ENCODE data around the gene ACBD3. TPM values are rescaled to one million over a fixed set of nuclear protein-coding genes. Genes with fewer than 3 reads are reported as not detected.
A peak's percentile ranks its signal among the peaks of the same experiment; 100 is the strongest.

The ACBD3 gene
- total RNA-seq, 2 experiments from 2014 or later = 17.0 to 20.2 TPM

DNA sequence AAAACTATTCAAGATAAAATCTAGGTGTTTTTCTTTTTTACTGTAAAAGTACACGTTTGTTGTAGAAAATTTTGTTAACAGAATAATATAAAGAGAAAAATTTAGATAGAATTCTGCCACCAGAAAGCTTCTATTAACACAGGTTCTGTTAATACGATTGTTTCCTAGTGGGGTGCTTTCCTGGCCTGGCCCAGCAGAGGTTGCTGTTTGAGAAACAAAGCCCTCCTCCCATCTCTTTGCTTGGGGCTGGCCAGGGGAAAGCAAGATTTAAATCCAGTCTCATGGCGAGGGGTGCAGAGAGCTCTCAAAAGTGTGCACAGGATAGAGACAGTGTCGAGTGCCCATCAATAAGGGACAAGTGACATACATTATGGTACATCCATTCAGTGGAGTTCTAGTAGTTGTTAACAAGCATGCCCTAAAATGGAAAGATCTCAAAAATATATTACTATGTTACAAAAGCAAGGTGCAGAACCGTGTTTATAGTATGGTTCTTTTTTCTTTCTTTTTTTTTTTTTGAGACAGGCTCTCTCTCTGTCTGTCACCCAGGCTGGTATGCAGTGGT, 14.6 kb upstream of the ACBD3 start:
- Mint-ChIP-seq H3K4me3 (no peak overlapping the region), H3K9me3 (ENCODE audit: low read depth) (no peaks in the 10 kb centered on the region), H3K27me3 (peaks cover 2% of the 10 kb centered on the region), H3K4me1 (no peaks in the 10 kb centered on the region), H3K36me3 (ENCODE audit: low read depth) (no peaks in the 10 kb centered on the region), H3K27ac (no peak overlapping the region)
- intact Hi-C loops (cut with DNase I, micrococcal nuclease) = no loop called here
- DNase-seq = peak; percentile 31
- no peak for ATAC-seq
- POLR2A ChIA-PET = no interaction called here
- CTCF ChIA-PET = interaction anchor here (0.9 to 1.8 kb wide), 4 partner anchors 31 to 92 kb away, joined by 3 to 14 read pairs (median 3); no protein-coding TSS in a partner anchor

DNA sequence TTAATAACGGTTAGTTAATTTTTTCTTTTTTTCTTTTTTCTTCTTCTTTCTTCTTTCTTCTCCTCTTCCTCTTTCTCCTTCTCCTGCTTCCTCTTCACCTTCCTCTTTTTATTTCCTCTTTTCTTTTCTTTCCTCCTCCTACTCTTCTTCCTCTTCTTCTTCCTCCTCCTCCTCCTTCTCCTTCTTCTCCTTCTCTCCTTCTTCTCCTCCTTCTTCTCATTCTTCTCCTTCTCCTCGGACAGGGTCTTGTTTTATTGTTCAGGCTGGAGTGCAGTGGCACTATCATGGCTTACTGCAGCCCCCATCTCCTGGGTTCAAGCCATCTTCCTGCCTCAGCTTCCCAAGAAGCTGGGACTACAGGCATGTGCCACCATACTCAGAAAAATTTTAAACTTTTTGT, 13.4 kb upstream of the ACBD3 start:
- DNase-seq (no peak), ATAC-seq (no peak)
- H3K4me1 Mint-ChIP-seq = no peaks in the 10 kb centered on the region
- CTCF ChIA-PET = interaction anchor here (0.9 to 1.8 kb wide), 4 partner anchors 33 to 93 kb away, joined by 3 to 14 read pairs (median 3); no protein-coding TSS in a partner anchor
- H3K27me3 Mint-ChIP-seq = peaks cover 2% of the 10 kb centered on the region
- H3K27ac Mint-ChIP-seq = no peak overlapping the region
- H3K9me3 Mint-ChIP-seq (ENCODE audit: low read depth) = no peaks in the 10 kb centered on the region
- H3K4me3 Mint-ChIP-seq = no peak overlapping the region
- intact Hi-C loops (cut with DNase I, micrococcal nuclease) = loop anchor here in 1 of 2 experiments (10.0 kb wide), 1 partner anchor 725 kb away; no protein-coding TSS in a partner anchor
- H3K36me3 Mint-ChIP-seq (ENCODE audit: low read depth) = no peaks in the 10 kb centered on the region
- POLR2A ChIA-PET = no interaction called here

DNA sequence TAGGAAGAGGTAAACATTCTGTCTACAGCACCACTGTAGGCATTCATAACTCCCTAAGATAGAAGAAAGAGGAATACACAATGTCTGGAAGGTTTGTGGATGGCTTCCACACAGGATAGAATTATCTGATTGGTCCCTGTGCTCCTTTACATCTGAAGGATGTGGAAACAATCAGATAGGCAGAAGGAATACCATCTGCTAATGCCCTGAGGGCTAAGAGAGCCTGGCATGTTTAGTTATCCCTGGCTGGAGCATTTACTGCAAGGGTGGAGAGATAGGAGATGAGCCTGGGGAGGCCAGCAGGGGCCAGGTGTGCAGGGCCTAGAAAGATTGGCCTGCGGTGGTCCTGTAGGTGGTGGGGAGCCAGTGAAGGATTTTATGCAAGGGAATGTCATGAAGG, 8.6 kb upstream of the ACBD3 start:
- ChIA-PET POLR2A (no interaction called here), CTCF (interaction anchor here (0.6 to 4.9 kb wide), 4 partner anchors 70 to 138 kb away, joined by 3 to 29 read pairs (median 8); no protein-coding TSS in a partner anchor)
- intact Hi-C loops (cut with DNase I, micrococcal nuclease) = loop anchor here in 1 of 2 experiments (10.0 kb wide), 1 partner anchor 720 kb away; no protein-coding TSS in a partner anchor
- Mint-ChIP-seq H3K4me3 (no peak overlapping the region), H3K9me3 (ENCODE audit: low read depth) (no peaks in the 10 kb centered on the region), H3K36me3 (ENCODE audit: low read depth) (no peaks in the 10 kb centered on the region), H3K27ac (no peak overlapping the region), H3K27me3 (no peaks in the 10 kb centered on the region), H3K4me1 (no peaks in the 10 kb centered on the region)
- no peak for DNase-seq
- ATAC-seq = no peak

DNA sequence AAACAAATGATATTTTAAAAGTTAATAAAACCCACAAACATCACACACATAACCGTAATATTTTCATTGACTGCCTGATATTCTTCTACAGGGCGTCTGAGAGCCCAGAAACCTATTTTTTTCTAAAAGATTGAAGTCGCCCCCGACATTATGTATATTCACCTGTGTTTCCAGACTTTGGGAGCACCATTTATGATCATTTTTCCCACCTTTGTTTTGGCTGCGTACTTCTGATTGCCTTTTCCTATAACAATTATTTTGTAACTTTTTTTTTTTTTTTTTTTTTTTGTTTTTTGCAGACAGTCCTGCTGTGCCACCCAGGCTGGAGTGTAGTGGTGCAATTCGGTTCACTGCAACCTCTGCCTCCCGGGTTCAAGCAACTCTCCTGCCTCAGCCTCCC, 839 bp upstream of the ACBD3 start:
- ATAC-seq = no peak
- DNase-seq = no peak
- Mint-ChIP-seq H3K4me1 (peaks cover 26% of the 10 kb centered on the region), H3K36me3 (ENCODE audit: low read depth) (peaks cover 14% of the 10 kb centered on the region), H3K4me3 (peak overlapping the region; percentile 91), H3K27ac (no peak overlapping the region), H3K27me3 (no peaks in the 10 kb centered on the region), H3K9me3 (ENCODE audit: low read depth) (no peaks in the 10 kb centered on the region)
- intact Hi-C loops (cut with DNase I, micrococcal nuclease) = loop anchor here (5.0 to 10.0 kb wide), 5 partner anchors 65 to 557 kb away; partner anchors contain the start of genes H3-3A (in 1 of the 2), PARP1 (in 1 of the 2) and PYCR2 (in 1 of the 2)
- ChIA-PET CTCF (interaction anchor here (0.7 to 1.2 kb wide), 2 partner anchors 10 to 215 kb away, joined by 4 read pairs; no protein-coding TSS in a partner anchor), POLR2A (no interaction called here)

DNA sequence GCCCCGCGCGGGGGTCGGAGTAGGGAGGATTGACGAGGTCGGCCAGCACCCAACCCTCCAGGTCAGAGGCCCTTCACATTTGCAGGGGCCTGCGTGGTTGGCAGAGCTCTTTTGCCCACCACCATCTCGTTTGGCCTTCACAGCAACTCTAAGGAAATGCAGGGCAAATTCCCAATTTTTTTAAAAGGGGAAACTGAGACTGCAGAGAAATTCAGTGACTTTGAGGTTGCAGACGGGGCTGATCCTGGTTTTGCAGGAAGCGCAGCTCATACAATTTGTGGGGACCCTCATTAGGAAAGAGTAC, 430 bp upstream of the ACBD3 start:
- intact Hi-C loops (cut with DNase I, micrococcal nuclease) = loop anchor here (5.0 to 10.0 kb wide), 5 partner anchors 65 to 558 kb away; partner anchors contain the start of genes H3-3A (in 1 of the 2), PARP1 (in 1 of the 2) and PYCR2 (in 1 of the 2)
- no peaks in the 10 kb centered on the region for H3K9me3 Mint-ChIP-seq (ENCODE audit: low read depth)
- ChIA-PET CTCF (interaction anchor here (0.7 to 1.2 kb wide), 4 partner anchors 10 to 221 kb away, joined by 3 to 4 read pairs (median 4); partner anchors contain the start of gene LIN9), POLR2A (no interaction called here)
- peaks cover 14% of the 10 kb centered on the region for H3K36me3 Mint-ChIP-seq (ENCODE audit: low read depth)
- peak overlapping the region; percentile 89 for H3K27ac Mint-ChIP-seq
- no peaks in the 10 kb centered on the region for H3K27me3 Mint-ChIP-seq
- H3K4me3 Mint-ChIP-seq = peak overlapping the region; percentile 91
- H3K4me1 Mint-ChIP-seq = peaks cover 30% of the 10 kb centered on the region
- DNase-seq (no peak), ATAC-seq (no peak)

DNA sequence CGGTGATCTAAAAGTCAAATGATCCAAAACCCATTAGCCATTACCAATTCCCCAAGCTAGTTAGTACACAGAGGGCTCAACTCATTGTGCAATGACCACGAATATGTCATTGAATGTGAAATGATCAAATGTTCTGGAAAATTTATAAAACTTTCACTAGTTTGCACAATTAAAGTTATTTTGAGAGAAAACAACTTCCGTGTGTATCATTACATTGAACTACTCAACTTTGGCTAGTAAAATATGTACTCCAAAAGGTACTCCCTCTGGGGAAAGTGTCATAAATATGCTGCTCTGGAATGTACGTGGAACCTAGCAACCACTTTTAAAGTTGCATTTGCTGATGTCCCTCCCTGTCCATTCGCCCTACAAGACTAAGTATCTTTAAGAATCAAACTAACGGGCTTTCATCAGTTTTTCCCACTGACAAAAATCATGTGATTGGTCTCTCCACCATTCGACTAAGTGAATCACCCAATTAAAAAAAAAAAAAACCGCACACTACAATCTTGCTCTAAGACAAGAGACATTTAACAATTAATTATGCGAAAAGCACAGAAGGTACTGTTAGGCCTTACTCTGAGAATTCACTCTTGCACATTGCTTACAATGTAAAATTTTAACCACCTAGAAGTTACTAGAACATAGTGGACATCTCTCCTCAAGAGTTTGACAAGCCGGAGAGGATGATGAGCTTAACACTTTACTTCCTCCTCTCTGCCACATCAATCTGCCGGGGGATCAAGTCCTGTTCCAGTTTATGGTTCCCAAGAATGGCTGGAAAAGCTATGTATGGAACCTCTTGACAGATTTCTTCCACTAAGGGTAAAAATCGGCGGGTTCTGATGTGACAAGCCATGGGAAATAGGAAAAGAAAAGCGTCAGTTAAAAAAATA, 1.2 kb downstream of the ACBD3 start:
- DNase-seq (no peak), ATAC-seq (no peak)
- intact Hi-C loops (cut with DNase I, micrococcal nuclease) = loop anchor here (1.0 to 10.0 kb wide), 9 partner anchors 60 to 559 kb away; partner anchors contain the start of genes H3-3A (in 2 of the 2), SDE2 (in 2 of the 2), LIN9 (in 1 of the 2) and PARP1 (in 1 of the 2)
- Mint-ChIP-seq H3K9me3 (ENCODE audit: low read depth) (no peaks in the 10 kb centered on the region), H3K36me3 (ENCODE audit: low read depth) (peaks cover 14% of the 10 kb centered on the region), H3K27me3 (no peaks in the 10 kb centered on the region), H3K27ac (peak overlapping the region; percentile 92), H3K4me3 (peak overlapping the region; percentile 91), H3K4me1 (peaks cover 41% of the 10 kb centered on the region)
- ChIA-PET POLR2A (no interaction called here), CTCF (interaction anchor here (0.6 to 1.6 kb wide), 10 partner anchors 8 to 148 kb away, joined by 3 to 5 read pairs (median 3); no protein-coding TSS in a partner anchor)

DNA sequence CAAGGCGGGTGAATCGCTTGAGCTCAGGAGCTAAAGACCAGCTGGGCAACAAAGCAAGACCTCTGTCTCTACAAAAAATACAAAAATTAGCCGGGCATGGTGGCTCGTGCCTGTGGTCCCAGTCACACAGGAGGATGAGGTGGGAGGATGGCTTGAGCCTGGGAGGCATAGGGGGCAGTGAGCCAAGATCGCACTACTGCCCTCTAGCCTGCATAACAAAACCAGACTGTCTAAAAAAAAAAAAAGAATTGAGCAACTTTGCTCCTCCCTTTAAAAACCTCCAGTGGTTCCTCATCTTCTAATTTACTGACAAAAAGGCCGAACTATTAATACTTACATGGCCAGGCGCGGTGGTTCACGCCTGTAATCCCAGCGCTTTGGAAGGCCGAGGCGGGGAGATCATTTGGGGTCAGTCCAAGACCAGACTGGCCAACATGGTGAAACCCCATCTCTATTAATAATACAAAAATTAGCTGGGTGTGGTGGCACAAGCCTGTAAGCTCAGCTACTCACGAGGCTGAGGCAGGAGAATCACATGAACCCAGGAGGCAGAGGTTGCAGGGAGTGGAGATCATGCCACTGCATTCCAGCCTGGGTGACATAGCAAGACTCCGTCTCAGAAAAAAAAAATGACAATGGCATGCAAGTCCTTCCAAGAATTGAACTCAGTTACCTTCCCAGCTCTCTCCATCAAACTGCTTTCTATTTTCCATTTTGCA, 4.4 kb downstream of the ACBD3 start:
- DNase-seq = no peak
- Mint-ChIP-seq H3K9me3 (ENCODE audit: low read depth) (no peaks in the 10 kb centered on the region), H3K4me3 (no peak overlapping the region), H3K4me1 (peaks cover 59% of the 10 kb centered on the region), H3K27ac (no peak overlapping the region), H3K36me3 (ENCODE audit: low read depth) (peaks cover 26% of the 10 kb centered on the region), H3K27me3 (no peaks in the 10 kb centered on the region)
- ChIA-PET CTCF (interaction anchor here (0.6 to 1.1 kb wide), 4 partner anchors 9 to 57 kb away, joined by 4 to 5 read pairs (median 4); no protein-coding TSS in a partner anchor), POLR2A (interaction anchor here (0.6 kb wide), 1 partner anchor 99 kb away, joined by 7 read pairs; no protein-coding TSS in a partner anchor)
- intact Hi-C loops (cut with DNase I, micrococcal nuclease) = loop anchor here in 1 of 2 experiments (10.0 kb wide), 1 partner anchor 563 kb away; no protein-coding TSS in a partner anchor
- no peak for ATAC-seq

DNA sequence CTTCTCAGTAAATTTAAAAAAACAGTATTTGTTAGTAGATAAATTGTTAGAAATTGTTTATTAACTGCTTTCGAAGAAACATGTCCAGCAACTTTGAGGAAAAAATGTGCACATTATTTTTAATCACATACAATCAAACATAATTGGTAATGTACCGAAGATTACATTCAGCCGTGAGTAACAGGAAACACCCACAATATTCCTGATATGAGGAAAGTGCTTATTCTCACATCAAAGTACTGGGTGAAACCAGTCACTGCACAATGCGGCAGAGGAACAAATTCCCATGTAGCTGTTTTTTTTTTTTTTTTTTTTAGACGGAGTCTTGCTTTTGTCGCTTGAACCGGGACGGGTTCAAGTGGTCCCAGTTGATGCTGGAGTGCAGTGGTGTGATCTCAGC, 9.7 kb downstream of the ACBD3 start:
- no peak overlapping the region for H3K4me3 Mint-ChIP-seq
- no peak for DNase-seq
- peak; percentile 47 for ATAC-seq

DNA sequence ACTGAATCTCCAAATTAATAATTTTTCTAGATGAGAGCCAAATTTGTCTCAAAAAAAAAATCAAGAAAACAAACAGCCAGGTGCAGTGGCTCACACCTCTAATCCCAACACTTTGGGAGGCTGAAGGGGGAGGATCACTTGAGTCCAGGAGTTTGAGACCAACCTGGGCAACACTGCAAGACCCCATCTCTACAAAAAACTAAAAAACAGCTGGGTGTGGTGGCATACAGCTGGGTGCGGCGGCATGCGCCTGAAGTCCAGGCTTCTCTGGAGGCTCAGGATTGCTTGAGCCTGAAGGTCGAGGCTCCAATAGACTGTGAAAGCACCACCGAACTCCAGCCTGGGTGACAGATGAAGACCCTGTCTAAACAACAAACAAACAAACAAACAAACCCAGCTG, 14.0 kb downstream of the ACBD3 start:
- H3K9me3 Mint-ChIP-seq (ENCODE audit: low read depth) = no peaks in the 10 kb centered on the region
- CTCF ChIA-PET = interaction anchor here (0.9 to 1.4 kb wide), 4 partner anchors 9 to 26 kb away, joined by 3 to 4 read pairs (median 3); no protein-coding TSS in a partner anchor

More for the DNA sequence above, 9.7 kb downstream of the ACBD3 start:
- intact Hi-C loops (cut with DNase I, micrococcal nuclease) = no loop called here
- Mint-ChIP-seq H3K4me1 (peaks cover 47% of the 10 kb centered on the region), H3K27me3 (no peaks in the 10 kb centered on the region), H3K36me3 (ENCODE audit: low read depth) (peaks cover 18% of the 10 kb centered on the region), H3K9me3 (ENCODE audit: low read depth) (no peaks in the 10 kb centered on the region), H3K27ac (peak overlapping the region; percentile 47)
- ChIA-PET POLR2A (interaction anchor here (0.6 to 1.1 kb wide), 3 partner anchors 10 to 231 kb away, joined by 3 to 7 read pairs (median 3); partner anchors contain the start of gene PARP1), CTCF (interaction anchor here (0.6 to 1.0 kb wide), 4 partner anchors 9 to 68 kb away, joined by 3 read pairs; no protein-coding TSS in a partner anchor)

DNA sequence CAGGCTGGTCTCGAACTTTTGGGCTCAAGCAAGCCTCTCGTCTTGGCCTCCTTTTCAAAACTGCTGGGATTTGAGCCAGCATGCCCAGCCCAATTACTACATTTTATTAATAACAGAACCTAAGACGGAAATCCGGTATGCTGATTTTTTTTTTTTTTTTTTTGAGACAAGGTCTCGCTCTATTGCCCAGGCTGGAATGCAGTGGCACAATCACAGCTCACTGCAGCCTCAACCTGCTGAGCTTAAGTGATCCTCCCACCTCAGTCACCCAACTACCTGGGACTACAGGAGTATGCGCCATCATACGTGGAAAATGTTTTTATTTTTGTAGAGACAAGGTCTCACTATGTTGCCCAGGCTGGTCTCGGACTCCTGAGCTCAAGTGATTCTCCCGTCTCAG, 20.2 kb downstream of the ACBD3 start:
- peaks cover 11% of the 10 kb centered on the region for H3K4me1 Mint-ChIP-seq
- intact Hi-C loops (cut with DNase I, micrococcal nuclease) = no loop called here
- POLR2A ChIA-PET = interaction anchor here (1.1 kb wide), 1 partner anchor 11 kb away, joined by 3 read pairs; no protein-coding TSS in a partner anchor
- CTCF ChIA-PET = interaction anchor here (0.6 to 1.6 kb wide), 6 partner anchors 13 to 238 kb away, joined by 3 to 5 read pairs (median 4); no protein-coding TSS in a partner anchor
- no peak overlapping the region for H3K4me3 Mint-ChIP-seq
- DNase-seq = no peak
- no peaks in the 10 kb centered on the region for H3K27me3 Mint-ChIP-seq
- no peaks in the 10 kb centered on the region for H3K9me3 Mint-ChIP-seq (ENCODE audit: low read depth)
- peaks cover 20% of the 10 kb centered on the region for H3K36me3 Mint-ChIP-seq (ENCODE audit: low read depth)
- no peak overlapping the region for H3K27ac Mint-ChIP-seq
- no peak for ATAC-seq

More for the DNA sequence above, 14.0 kb downstream of the ACBD3 start:
- intact Hi-C loops (cut with DNase I, micrococcal nuclease) = no loop called here
- ATAC-seq (no peak), DNase-seq (no peak)
- Mint-ChIP-seq H3K4me3 (no peak overlapping the region), H3K4me1 (peaks cover 35% of the 10 kb centered on the region), H3K27me3 (no peaks in the 10 kb centered on the region), H3K27ac (no peak overlapping the region), H3K36me3 (ENCODE audit: low read depth) (peaks cover 12% of the 10 kb centered on the region)
- POLR2A ChIA-PET = no interaction called here
